B cell (primary cell): ENCODE measurements around the gene LMAN2. TPM values are rescaled to one million over a fixed set of nuclear protein-coding genes. Genes with fewer than 3 reads are reported as not detected.
A peak's percentile ranks its signal among the peaks of the same experiment; 100 is the strongest.

Experiments
- ATAC-seq: fragments of 200-7000 bp; cut with Tn5 transposase; one replicate; pipeline ENCODE4 v1.10.0; 2021; ENCODE audit warnings: low read depth, mild to moderate bottlenecking, moderate number of reproducible peaks, moderate library complexity
- CTCF ChIA-PET: fragments of 350-600 bp; sonication (Branson Sonifier 250); formaldehyde crosslinking; loops from one replicate; lab custom pipeline; 2021; ENCODE audit warnings: antibody characterized with exemption, inconsistent platforms; lab: Charles Lee
- POLR2A ChIA-PET: fragments of 350-600 bp; sonication (Branson Sonifier 250); formaldehyde crosslinking; loops from one replicate; lab custom pipeline; 2021; ENCODE audit warnings: antibody characterized with exemption; lab: Charles Lee
- DNase-seq: peaks from one replicate; pipeline ENCODE4 v3.0.0; 2013
- H2AFZ ChIP-seq: 2 replicates; pipeline ENCODE4 v1.6.1; 2012; ENCODE audit warnings: mild to moderate bottlenecking, low read depth, low read length; ENCODE audit not compliant: insufficient read depth, poor library complexity, severe bottlenecking
- H3K27ac ChIP-seq, 2 donors: 1 replicate in 1 of 2; 2 replicates in 1 of 2; pipeline ENCODE4 v1.5.1; 2012 to 2013; ENCODE audit warnings: low read length in 2 of 2, mild to moderate bottlenecking in 2 of 2, moderate library complexity in 1 of 2
- H3K27me3 ChIP-seq, 4 experiments: fragments of 200-600 bp in 1 of 4; sonication (generic) in 1 of 4; replicated peaks in 1 of 4; 1 replicate in 2 of 4; 2 replicates in 2 of 4; pipeline versions ENCODE4 v1.6.1 to v1.7.0; 2013 to 2016; ENCODE audit warnings: low read length in 3 of 4, mild to moderate bottlenecking in 2 of 4, mixed read lengths in 1 of 4, moderate library complexity in 1 of 4; ENCODE audit not compliant: insufficient read depth in 4 of 4, control insufficient read depth in 3 of 4; ENCODE audit errors: control extremely low read depth in 1 of 4
- H3K36me3 ChIP-seq, 2 experiments: replicated peaks in 1 of 2; 1 replicate in 1 of 2; 2 replicates in 1 of 2; pipeline versions ENCODE4 v1.6.1 to v1.7.1; 2013; ENCODE audit warnings: low read length in 1 of 2; ENCODE audit not compliant: insufficient read depth in 2 of 2, control insufficient read depth in 1 of 2; ENCODE audit errors: control extremely low read depth in 1 of 2, extremely low read depth in 1 of 2
- H3K4me1 ChIP-seq, 2 donors: fragments of 200-600 bp in 1 of 2; sonication (generic) in 1 of 2; 1 replicate in 1 of 2; 2 replicates in 1 of 2; pipeline versions ENCODE4 v1.5.1 to v1.6.1; 2013 to 2017; ENCODE audit warnings: low read length in 2 of 2; ENCODE audit not compliant: control insufficient read depth in 2 of 2, insufficient read depth in 2 of 2
- H3K4me2 ChIP-seq: replicated peaks from 2 replicates; pipeline ENCODE3; 2012; ENCODE audit warnings: mild to moderate bottlenecking, low read depth, low read length; ENCODE audit not compliant: poor library complexity, severe bottlenecking
- H3K4me3 ChIP-seq, 5 experiments: fragments of 200-600 bp in 1 of 5; sonication (generic) in 1 of 5; 1 replicate in 3 of 5; 2 replicates in 2 of 5; pipeline versions ENCODE4 v1.5.1 to v1.7.0; 2011 to 2016; ENCODE audit warnings: low read length in 4 of 5, mild to moderate bottlenecking in 4 of 5, low read depth in 2 of 5, control low read depth in 1 of 5, moderate library complexity in 1 of 5; ENCODE audit not compliant: insufficient read depth in 1 of 5; ENCODE audit errors: control extremely low read depth in 1 of 5, extremely low read depth in 1 of 5
- H3K79me2 ChIP-seq: fragments of 200-600 bp; sonication (generic); one replicate; pipeline ENCODE4 v1.6.0; 2016; ENCODE audit warnings: low read length; ENCODE audit not compliant: control insufficient read depth, insufficient read depth
- H3K9ac ChIP-seq: fragments of 200-600 bp; sonication (generic); 2 replicates; pipeline ENCODE4 v1.6.1; 2017; ENCODE audit warnings: mild to moderate bottlenecking, low read length, moderate library complexity
- H3K9me3 ChIP-seq, 3 donors: one replicate each; pipeline versions ENCODE4 v1.6.1 to v1.7.1; 2013; ENCODE audit warnings: low read length in 2 of 3; ENCODE audit not compliant: control insufficient read depth in 2 of 3, insufficient read depth in 1 of 3; ENCODE audit errors: control extremely low read depth in 1 of 3
- H4K20me1 ChIP-seq: 2 replicates; pipeline ENCODE4 v1.6.0; 2012; ENCODE audit warnings: mild to moderate bottlenecking, low read length; ENCODE audit not compliant: insufficient read depth, control insufficient read depth, poor library complexity, severe bottlenecking
- H3K27ac Mint-ChIP-seq: one replicate; pipeline ENCODE4 v1.8.0; 2021; ENCODE audit warnings: mixed read lengths
- H3K27me3 Mint-ChIP-seq: one replicate; pipeline ENCODE4 v1.8.0; 2021; ENCODE audit warnings: mixed read lengths
- H3K4me1 Mint-ChIP-seq: one replicate; pipeline ENCODE4 v1.8.0; 2021; ENCODE audit warnings: mixed read lengths
- H3K4me3 Mint-ChIP-seq: one replicate; pipeline ENCODE4 v1.8.0; 2021; ENCODE audit warnings: mixed read lengths
- H3K9me3 Mint-ChIP-seq: one replicate; pipeline ENCODE4 v1.8.0; 2022; ENCODE audit warnings: mixed read lengths; ENCODE audit not compliant: insufficient read depth
- CTCF ChIP-seq: fragments of 200-600 bp; IDR thresholded peaks from one replicate; pipeline ENCODE4 v1.8.0; 2022; ENCODE audit warnings: antibody characterized with exemption, mild to moderate bottlenecking
- EZH2 ChIP-seq: IDR thresholded peaks from 2 replicates; pipeline ENCODE4 v1.6.1; 2012; ENCODE audit warnings: borderline replicate concordance, low read depth, mild to moderate bottlenecking, moderate library complexity, low read length; ENCODE audit not compliant: insufficient read depth, poor library complexity, severe bottlenecking
- WGBS: methylation state at CpG from one replicate; pipeline ENCODE4 v1.1.5; 2013; ENCODE audit warnings: missing lambda C conversion rate; ENCODE audit not compliant: insufficient coverage; 5-methylcytosine and 5-hydroxymethylcytosine counted together
- intact Hi-C: fragments of 100-400 bp; cut with micrococcal nuclease; formaldehyde crosslinking; loops from one replicate; pipeline ENCODE4 v1.10.0; 2022
- polyA plus RNA-seq: library from polyadenylated mRNA; depleted of rRNA; stranded (reverse); fragments of >200 nt; gene quantifications from 2 replicates; pipeline ENCODE4 v1.2.3, GENCODE V29; 2012
- total RNA-seq, 2 donors: library from RNA; stranded (reverse); fragments of 120-200 nt in 1 of 2; gene quantifications; 1 replicate in 1 of 2; 2 replicates in 1 of 2; pipeline versions ENCODE4 v1.2.3 to v1.2.4, GENCODE V29; 2013 to 2022

The LMAN2 gene
- total and polyA plus RNA-seq, 2 donors (not counting 1 experiment from before 2014, with no cell fraction given), result 99.4 to 123 TPM

GRCh38 chr5:177389241-177390169, 38.0 kb upstream of the LMAN2 start:
- Histone ChIP-seq H3K4me3 (no peak overlapping the region), H3K4me2 (peak overlapping the region; percentile 9), H3K27ac (no peak overlapping the region), H3K9ac (no peak overlapping the region), H2AFZ (peak overlapping the region; percentile 29), H3K9me3 (no peaks in the 10 kb centered on the region), H4K20me1 (no peaks in the 10 kb centered on the region), H3K36me3 (no peaks in the 10 kb centered on the region), H3K27me3 (peaks cover 0 to 5% (median 0%) of the 10 kb centered on the region in 4 experiments), H3K79me2 (no peaks in the 10 kb centered on the region), H3K4me1 (peaks cover 14 to 24% of the 10 kb centered on the region in 2 donors)
- peaks cover 27% of the 10 kb centered on the region for H3K4me1 Mint-ChIP-seq
- H3K27ac Mint-ChIP-seq, result peak overlapping the region; percentile 54
- WGBS, result 60% methylated on average over 16 of the region's 21 CpGs
- ATAC-seq, result no peak
- TF ChIP-seq EZH2 (no peak), CTCF (no peak)
- ChIA-PET CTCF (interaction anchor here (0.7 to 10.1 kb wide), 28 partner anchors 8 to 136 kb away, joined by 3 to 186 read pairs (median 5); partner anchors contain the start of genes DDX41, DOK3, F12 and GRK6), POLR2A (interaction anchor here (0.5 to 2.3 kb wide), 4 partner anchors 16 to 207 kb away, joined by 3 to 17 read pairs (median 5); no protein-coding TSS in a partner anchor)
- H3K27me3 Mint-ChIP-seq, result peaks cover 8% of the 10 kb centered on the region
- H3K4me3 Mint-ChIP-seq, result peak overlapping the region; percentile 1
- H3K9me3 Mint-ChIP-seq, result no peaks in the 10 kb centered on the region
- intact Hi-C loops, result loop anchor here (1.0 to 2.0 kb wide), 6 partner anchors 14 to 681 kb away; partner anchors contain the start of genes PDLIM7 and RGS14
- DNase-seq, result no peak
